CD4-positive, CD25-positive, alpha-beta regulatory T cell (primary cell): ENCODE measurements around the gene SHISA5. TPM values are rescaled to one million over a fixed set of nuclear protein-coding genes. Genes with fewer than 3 reads are reported as not detected.

Experiments
- ATAC-seq, 2 donors: fragments of 150-1000 bp; cut with Tn5 transposase; one replicate each; pipeline ENCODE4 v1.10.0; 2021; ENCODE audit warnings: low read depth in 2 of 2, moderate number of reproducible peaks in 2 of 2, moderate library complexity in 1 of 2
- DNase-seq, 3 donors: peaks; one replicate each; pipeline versions ENCODE4 v3.0.0 to v3.0.0-alpha.2; 2012 to 2022; ENCODE audit warnings: mixed read lengths in 1 of 3
- H3K27ac ChIP-seq: one replicate; pipeline ENCODE4 v1.7.0; 2013; ENCODE audit warnings: mild to moderate bottlenecking, low read length; ENCODE audit not compliant: insufficient read depth, poor library complexity, severe bottlenecking
- H3K27me3 ChIP-seq: one replicate; pipeline ENCODE4 v1.7.0; 2013; ENCODE audit warnings: low read length; ENCODE audit not compliant: control insufficient read depth, insufficient read depth
- H3K36me3 ChIP-seq: one replicate; pipeline ENCODE4 v1.7.0; 2013; ENCODE audit warnings: mild to moderate bottlenecking, low read length, moderate library complexity; ENCODE audit not compliant: control insufficient read depth, insufficient read depth
- H3K4me1 ChIP-seq: 2 replicates; pipeline ENCODE4 v1.7.0; 2013; ENCODE audit warnings: mild to moderate bottlenecking, low read length; ENCODE audit not compliant: insufficient read depth, control insufficient read depth, poor library complexity, severe bottlenecking
- H3K4me3 ChIP-seq: one replicate; pipeline ENCODE4 v1.7.0; 2013; ENCODE audit warnings: low read depth, mild to moderate bottlenecking, low read length, moderate library complexity
- H3K9me3 ChIP-seq, 2 experiments: 1 replicate in 1 of 2; 2 replicates in 1 of 2; pipeline ENCODE4 v1.7.0; 2013; ENCODE audit warnings: low read length in 2 of 2, mild to moderate bottlenecking in 1 of 2, moderate library complexity in 1 of 2; ENCODE audit not compliant: control insufficient read depth in 2 of 2
- H3K27ac Mint-ChIP-seq, 3 donors: one replicate each; pipeline ENCODE4 v1.8.0; 2020 to 2022; ENCODE audit warnings: mild to moderate bottlenecking in 3 of 3, mixed read lengths in 3 of 3, moderate library complexity in 2 of 3
- H3K27me3 Mint-ChIP-seq: one replicate; pipeline ENCODE4 v1.8.0; 2022; ENCODE audit warnings: mild to moderate bottlenecking, mixed read lengths
- H3K36me3 Mint-ChIP-seq: one replicate; pipeline ENCODE4 v1.8.0; 2020; ENCODE audit warnings: mixed read lengths
- H3K4me1 Mint-ChIP-seq, 4 donors: one replicate each; pipeline ENCODE4 v1.8.0; 2020 to 2022; ENCODE audit warnings: mixed read lengths in 4 of 4, mild to moderate bottlenecking in 1 of 4
- H3K4me3 Mint-ChIP-seq, 4 donors: one replicate each; pipeline ENCODE4 v1.8.0; 2020 to 2022; ENCODE audit warnings: mild to moderate bottlenecking in 4 of 4, mixed read lengths in 4 of 4, moderate library complexity in 3 of 4
- H3K9me3 Mint-ChIP-seq, 7 donors: one replicate each; pipeline ENCODE4 v1.8.0; 2020 to 2022; ENCODE audit warnings: mixed read lengths in 7 of 7, mild to moderate bottlenecking in 3 of 7, moderate library complexity in 2 of 7
- polyA plus RNA-seq, 4 donors: library from polyadenylated mRNA; unstranded; fragments of 300-500 nt; fragmentation: Illumina TruSeq; gene quantifications; one replicate each; pipeline ENCODE4 v1.2.3, GENCODE V29; 2021
- total RNA-seq: library from RNA; stranded (reverse); gene quantifications from one replicate; pipeline ENCODE4 v1.2.3, GENCODE V29; 2022

Gene SHISA5
- total and polyA plus RNA-seq, 5 donors from 2014 or later = 197 to 598 (median 417) TPM

- Mint-ChIP-seq H3K4me3 (peak overlapping the region; percentile 22 to 91 (median 72)), H3K4me1 (peaks cover 0 to 32% (median 4%) of the 10 kb centered on the region in 4 donors), H3K9me3 (peaks cover 0 to 2% (median 0%) of the 10 kb centered on the region in 7 donors), H3K27ac (peak overlapping the region in 1 of 3 donors; percentile 46), H3K36me3 (no peaks in the 10 kb centered on the region), H3K27me3 (peaks cover 22% of the 10 kb centered on the region)
- DNase-seq = no peak
- no peak overlapping the region for H3K4me3 ChIP-seq
- H3K36me3 ChIP-seq = peaks cover 8% of the 10 kb centered on the region
- H3K27me3 ChIP-seq = peaks cover 2% of the 10 kb centered on the region
- H3K9me3 ChIP-seq = no peaks in the 10 kb centered on the region
- no peak overlapping the region for H3K27ac ChIP-seq
- H3K4me1 ChIP-seq = peaks cover 13% of the 10 kb centered on the region
- ATAC-seq = no peak
Observed at GRCh38 chr3:48431224-48432029, 72.5 kb downstream of the SHISA5 start.

GRCh38 chr3:48430708-48431101, 73.3 kb downstream of the SHISA5 start:
- Mint-ChIP-seq H3K4me1 (peaks cover 0 to 32% (median 4%) of the 10 kb centered on the region in 4 donors), H3K27ac (peak overlapping the region in 1 of 3 donors; percentile 66), H3K27me3 (peaks cover 22% of the 10 kb centered on the region), H3K9me3 (peaks cover 0 to 2% (median 0%) of the 10 kb centered on the region in 7 donors), H3K36me3 (no peaks in the 10 kb centered on the region), H3K4me3 (peak overlapping the region; percentile 57 to 91 (median 82))
- no peak overlapping the region for H3K4me3 ChIP-seq
- no peak overlapping the region for H3K27ac ChIP-seq
- H3K4me1 ChIP-seq = peaks cover 8% of the 10 kb centered on the region
- peaks cover 8% of the 10 kb centered on the region for H3K36me3 ChIP-seq
- no peak for ATAC-seq
- no peaks in the 10 kb centered on the region for H3K9me3 ChIP-seq
- DNase-seq = no peak
- peaks cover 2% of the 10 kb centered on the region for H3K27me3 ChIP-seq

- DNase-seq (peak in 1 of 3 donors; percentile 27), ATAC-seq (peak in 1 of 2 donors; percentile 18)
- H3K4me1 Mint-ChIP-seq = peaks cover 0 to 30% (median 4%) of the 10 kb centered on the region in 4 donors
- H3K4me3 Mint-ChIP-seq = peak within 1 kb of the TSS; percentile 57 to 91 (median 82)
- peaks cover 22% of the 10 kb centered on the region for H3K27me3 Mint-ChIP-seq
- peaks cover 8% of the 10 kb centered on the region for H3K36me3 ChIP-seq
- no peak within 1 kb of the TSS for H3K27ac ChIP-seq
- H3K27ac Mint-ChIP-seq = peak within 1 kb of the TSS in 1 of 3 donors; percentile 66
- H3K4me1 ChIP-seq = peaks cover 8% of the 10 kb centered on the region
- H3K4me3 ChIP-seq = no peak within 1 kb of the TSS
- H3K9me3 ChIP-seq = no peaks in the 10 kb centered on the region
- peaks cover 0 to 2% (median 0%) of the 10 kb centered on the region in 7 donors for H3K9me3 Mint-ChIP-seq
- peaks cover 2% of the 10 kb centered on the region for H3K27me3 ChIP-seq
- no peaks in the 10 kb centered on the region for H3K36me3 Mint-ChIP-seq
Observed at GRCh38 chr3:48429960-48430707, 73.8 kb downstream of the SHISA5 start, which contains the start of gene PLXNB1. Gene PLXNB1 (minus strand): TSS chr3:48430086. CDS start chr3:48424611, 5,475 bp downstream.

- peak; percentile 49 to 54 for ATAC-seq
- DNase-seq = peak; percentile 42 to 69 (median 60)
- H3K27me3 ChIP-seq = peaks cover 2% of the 10 kb centered on the region
- Mint-ChIP-seq H3K9me3 (peaks cover 0 to 2% (median 0%) of the 10 kb centered on the region in 7 donors), H3K36me3 (no peaks in the 10 kb centered on the region), H3K27me3 (peaks cover 22% of the 10 kb centered on the region), H3K4me3 (peak overlapping the region in 3 of 4 donors; percentile 57 to 87 (median 78)), H3K4me1 (peaks cover 0 to 26% (median 4%) of the 10 kb centered on the region in 4 donors), H3K27ac (peak overlapping the region in 1 of 3 donors; percentile 59)
- no peaks in the 10 kb centered on the region for H3K9me3 ChIP-seq
- peaks cover 8% of the 10 kb centered on the region for H3K4me1 ChIP-seq
- no peak overlapping the region for H3K27ac ChIP-seq
- H3K36me3 ChIP-seq = peaks cover 8% of the 10 kb centered on the region
- H3K4me3 ChIP-seq = no peak overlapping the region
Observed at GRCh38 chr3:48429317-48429959, 74.5 kb downstream of the SHISA5 start.

- peaks cover 0 to 24% (median 4%) of the 10 kb centered on the region in 4 donors for H3K4me1 Mint-ChIP-seq
- H3K9me3 Mint-ChIP-seq = peaks cover 0 to 2% (median 0%) of the 10 kb centered on the region in 7 donors
- H3K4me3 Mint-ChIP-seq = peak overlapping the region; percentile 66 to 84 (median 72)
- peak in 1 of 2 donors; percentile 52 for ATAC-seq
- Histone ChIP-seq H3K36me3 (peaks cover 8% of the 10 kb centered on the region), H3K27me3 (peaks cover 2% of the 10 kb centered on the region), H3K4me3 (no peak overlapping the region), H3K27ac (no peak overlapping the region), H3K4me1 (peaks cover 8% of the 10 kb centered on the region), H3K9me3 (no peaks in the 10 kb centered on the region)
- no peaks in the 10 kb centered on the region for H3K36me3 Mint-ChIP-seq
- H3K27me3 Mint-ChIP-seq = peaks cover 22% of the 10 kb centered on the region
- H3K27ac Mint-ChIP-seq = no peak overlapping the region
- no peak for DNase-seq
Observed at GRCh38 chr3:48428572-48429316, 75.2 kb downstream of the SHISA5 start.

- H3K9me3 ChIP-seq = no peaks in the 10 kb centered on the region
- no peak overlapping the region for H3K4me3 ChIP-seq
- peaks cover 0 to 24% (median 4%) of the 10 kb centered on the region in 4 donors for H3K4me1 Mint-ChIP-seq
- peaks cover 8% of the 10 kb centered on the region for H3K36me3 ChIP-seq
- no peak overlapping the region for H3K27ac ChIP-seq
- H3K4me3 Mint-ChIP-seq = peak overlapping the region; percentile 66 to 84 (median 72)
- peak overlapping the region in 1 of 3 donors; percentile 52 for H3K27ac Mint-ChIP-seq
- ATAC-seq = no peak
- peaks cover 0 to 2% (median 0%) of the 10 kb centered on the region in 7 donors for H3K9me3 Mint-ChIP-seq
- DNase-seq = no peak
- H3K4me1 ChIP-seq = peaks cover 8% of the 10 kb centered on the region
- H3K36me3 Mint-ChIP-seq = no peaks in the 10 kb centered on the region
- peaks cover 22% of the 10 kb centered on the region for H3K27me3 Mint-ChIP-seq
- H3K27me3 ChIP-seq = peaks cover 2% of the 10 kb centered on the region
Observed at GRCh38 chr3:48428088-48428571, 75.8 kb downstream of the SHISA5 start.
